KOPT-K1 (cell line): ENCODE data around the gene ARHGEF1.
"Not testable (repeated sequence)": the region's sequence is repeated elsewhere in the genome, so short reads cannot be mapped to it uniquely, and the experiment has no call there.

ENCODE experiments used
- H3K27ac ChIP-seq: fragments of 200-600 bp; sonication (generic); 2 replicates; pipeline ENCODE4 v1.5.1; 2016; ENCODE audit warnings: antibody characterized with exemption, mild to moderate bottlenecking, low read depth, low read length; ENCODE audit not compliant: poor library complexity, severe bottlenecking
- H3K36me3 ChIP-seq: fragments of 200-600 bp; sonication (generic); 2 replicates; pipeline ENCODE4 v1.5.1; 2017; ENCODE audit warnings: antibody characterized with exemption, mild to moderate bottlenecking, low read length, moderate library complexity; ENCODE audit not compliant: insufficient read depth
- H3K9me3 ChIP-seq: fragments of 200-600 bp; sonication (generic); 2 replicates; pipeline ENCODE4 v1.5.1; 2017; ENCODE audit warnings: antibody characterized with exemption, low read length, mild to moderate bottlenecking; ENCODE audit not compliant: insufficient read depth, poor library complexity, severe bottlenecking

ARHGEF1 gene

GRCh38 chr19:41932720-41933332 lies 49.8 kb downstream of the ARHGEF1 start:
- Histone ChIP-seq H3K9me3 (no peaks in the 10 kb centered on the region), H3K27ac (no peak overlapping the region), H3K36me3 (no peaks in the 10 kb centered on the region)

GRCh38 chr19:41933693-41934426 lies 50.9 kb downstream of the ARHGEF1 start:
- Histone ChIP-seq H3K36me3 (no peaks in the 10 kb centered on the region), H3K9me3 (no peaks in the 10 kb centered on the region), H3K27ac (no peak overlapping the region)

GRCh38 chr19:41934849-41935374 lies 51.9 kb downstream of the ARHGEF1 start:
- Histone ChIP-seq H3K36me3 (no peaks in the 10 kb centered on the region), H3K9me3 (no peaks in the 10 kb centered on the region), H3K27ac (no peak overlapping the region)

DNA sequence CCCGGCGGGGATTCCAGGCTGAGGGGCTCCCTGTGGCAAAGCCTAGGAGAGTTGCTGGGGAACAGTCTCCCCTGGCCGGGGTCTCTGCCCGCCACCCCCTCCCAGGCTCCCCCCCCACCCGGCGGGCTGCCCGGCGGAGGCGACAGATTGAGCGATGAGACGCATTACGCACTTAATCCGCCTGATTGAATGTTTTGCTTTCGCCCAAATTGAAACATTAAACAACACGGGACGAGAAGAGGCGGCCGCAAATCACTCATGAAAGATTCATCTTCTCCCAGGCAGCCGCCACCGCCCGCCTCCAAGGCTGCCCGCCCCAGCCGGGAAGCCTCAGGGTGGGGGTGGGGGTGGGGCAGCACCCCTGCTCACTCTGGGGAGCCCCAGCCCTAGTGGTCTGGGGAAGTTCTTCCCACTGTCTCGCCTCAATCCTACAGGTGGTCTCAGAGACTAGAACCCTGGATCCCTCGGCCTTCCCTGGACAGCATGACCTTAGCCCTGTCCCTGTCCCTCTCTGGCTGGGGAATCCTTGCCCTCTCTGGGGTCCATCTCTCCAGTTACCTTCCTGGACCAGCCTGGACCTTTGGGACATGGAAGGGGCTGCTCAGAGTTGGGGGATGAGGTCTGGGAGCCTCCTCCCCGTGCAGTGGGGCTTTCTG lies 52.9 kb downstream of the ARHGEF1 start:
- Histone ChIP-seq H3K36me3 (no peaks in the 10 kb centered on the region), H3K27ac (no peak overlapping the region), H3K9me3 (no peaks in the 10 kb centered on the region)

GRCh38 chr19:41936416-41936850 lies 53.4 kb downstream of the ARHGEF1 start:
- Histone ChIP-seq H3K9me3 (no peaks in the 10 kb centered on the region), H3K36me3 (no peaks in the 10 kb centered on the region), H3K27ac (no peak overlapping the region)

- Histone ChIP-seq H3K27ac (no peak overlapping the region), H3K9me3 (no peaks in the 10 kb centered on the region), H3K36me3 (no peaks in the 10 kb centered on the region)
Measured at GRCh38 chr19:41936961-41937360, 54.0 kb downstream of the ARHGEF1 start.

DNA sequence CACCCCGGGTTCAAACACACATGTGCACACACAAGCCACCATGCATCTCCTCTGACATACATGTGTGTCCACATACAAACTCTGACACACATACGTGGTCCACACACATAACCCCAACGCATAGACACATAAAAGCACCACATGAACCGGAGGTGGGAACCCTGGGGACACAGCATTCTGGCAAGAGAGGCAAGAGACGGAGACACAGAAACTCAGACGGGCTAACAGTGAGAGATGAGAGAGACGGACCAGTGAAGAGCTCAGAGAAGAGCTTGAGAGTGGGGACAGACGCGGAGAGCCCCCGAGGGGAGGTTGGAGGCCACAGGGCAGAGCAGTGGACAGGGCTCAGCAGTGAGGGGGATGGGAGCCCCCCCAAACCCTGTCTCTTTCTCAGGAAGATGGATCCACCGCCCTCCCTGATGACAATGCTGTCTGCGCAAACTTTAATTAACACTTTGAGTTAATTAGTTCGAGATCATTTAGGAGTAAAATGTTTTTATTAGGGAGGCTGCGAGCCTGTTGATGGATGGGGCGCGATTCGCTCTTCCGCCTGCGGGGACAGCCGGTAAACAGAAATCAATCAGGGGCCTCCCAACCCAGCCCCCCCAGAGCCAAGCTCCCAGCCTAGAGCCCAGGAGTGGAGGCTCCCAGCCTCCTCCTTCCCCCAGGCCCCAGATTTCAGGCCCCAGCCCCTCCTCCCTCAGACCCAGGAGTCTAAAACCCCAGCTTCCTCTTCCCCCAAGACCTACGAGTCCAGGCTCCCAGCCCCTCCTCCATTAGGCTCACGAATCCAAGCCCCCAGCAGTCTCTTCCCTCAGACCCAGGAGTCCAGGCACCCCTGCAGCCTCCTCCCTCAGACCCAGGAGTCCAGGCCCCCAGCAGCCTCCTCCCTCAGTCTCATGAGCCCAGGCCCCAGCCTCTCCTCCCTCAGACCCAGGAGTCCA lies 54.8 kb downstream of the ARHGEF1 start:
- Histone ChIP-seq H3K36me3 (no peaks in the 10 kb centered on the region), H3K27ac (no peak overlapping the region), H3K9me3 (no peaks in the 10 kb centered on the region)

- not testable (repeated sequence) for H3K36me3 ChIP-seq, H3K9me3 ChIP-seq, H3K27ac ChIP-seq
Measured at GRCh38 chr19:41939209-41939608, 56.2 kb downstream of the ARHGEF1 start.

GRCh38 chr19:41939861-41940730 lies 57.1 kb downstream of the ARHGEF1 start:
- Histone ChIP-seq H3K9me3 (no peaks in the 10 kb centered on the region), H3K36me3 (no peaks in the 10 kb centered on the region), H3K27ac (no peak overlapping the region)

DNA sequence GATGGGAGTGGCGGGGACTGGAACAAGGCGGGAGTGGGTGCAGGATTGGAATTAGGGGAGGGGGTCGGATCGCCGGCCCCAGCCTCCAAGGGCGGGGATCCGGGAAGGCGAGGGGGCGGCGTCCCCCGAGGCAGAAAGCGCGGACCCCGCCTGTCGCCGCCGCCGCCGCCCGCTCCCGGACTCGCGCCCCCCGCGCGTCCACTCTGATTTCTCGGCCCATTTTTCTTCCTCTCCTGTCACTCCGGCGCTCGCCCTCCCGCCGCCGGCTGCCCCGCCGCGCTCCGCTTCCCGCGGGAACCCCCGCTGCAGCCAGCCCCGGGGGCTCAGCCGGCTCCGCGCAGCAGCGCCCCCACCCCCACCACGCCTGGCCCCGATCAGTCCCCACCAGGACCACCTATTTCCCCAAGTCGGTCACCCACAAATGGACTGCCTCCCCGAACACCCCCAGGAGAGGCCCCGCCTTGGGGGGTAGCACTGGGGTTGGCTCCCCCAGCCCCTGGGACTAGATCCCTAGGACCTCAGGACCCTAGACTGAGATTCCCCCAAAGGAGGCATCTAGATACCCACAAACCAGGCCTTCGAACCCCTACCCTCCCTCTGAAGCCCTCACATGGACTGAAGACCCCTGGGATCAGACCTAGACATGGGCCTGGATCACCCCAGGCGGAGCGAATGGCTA lies 57.9 kb downstream of the ARHGEF1 start:
- Histone ChIP-seq H3K36me3 (no peaks in the 10 kb centered on the region), H3K27ac (no peak overlapping the region), H3K9me3 (no peaks in the 10 kb centered on the region)

GRCh38 chr19:41941410-41942202 lies 58.6 kb downstream of the ARHGEF1 start:
- no peaks in the 10 kb centered on the region for H3K36me3 ChIP-seq
- H3K27ac ChIP-seq, result no peak overlapping the region
- no peaks in the 10 kb centered on the region for H3K9me3 ChIP-seq

- Histone ChIP-seq H3K36me3 (no peaks in the 10 kb centered on the region), H3K27ac (no peak overlapping the region)
Measured at GRCh38 chr19:41944336-41944735, 61.4 kb downstream of the ARHGEF1 start.

More at GRCh38 chr19:41944336-41944735, 61.4 kb downstream of the ARHGEF1 start:
- no peaks in the 10 kb centered on the region for H3K9me3 ChIP-seq
